B cell (primary cell): ENCODE measurements around the gene ABHD17C.

Source experiments
- EZH2 ChIP-seq: IDR thresholded peaks from 2 replicates; pipeline ENCODE4 v1.6.1; 2012; ENCODE audit warnings: borderline replicate concordance, low read depth, mild to moderate bottlenecking, moderate library complexity, low read length; ENCODE audit not compliant: insufficient read depth, poor library complexity, severe bottlenecking
- TF ChIP-seq, protein P1 (sequence below): fragments of 200-600 bp; IDR thresholded peaks from one replicate; pipeline ENCODE4 v1.8.0; 2022; ENCODE audit warnings: antibody characterized with exemption, mild to moderate bottlenecking

DNA sequence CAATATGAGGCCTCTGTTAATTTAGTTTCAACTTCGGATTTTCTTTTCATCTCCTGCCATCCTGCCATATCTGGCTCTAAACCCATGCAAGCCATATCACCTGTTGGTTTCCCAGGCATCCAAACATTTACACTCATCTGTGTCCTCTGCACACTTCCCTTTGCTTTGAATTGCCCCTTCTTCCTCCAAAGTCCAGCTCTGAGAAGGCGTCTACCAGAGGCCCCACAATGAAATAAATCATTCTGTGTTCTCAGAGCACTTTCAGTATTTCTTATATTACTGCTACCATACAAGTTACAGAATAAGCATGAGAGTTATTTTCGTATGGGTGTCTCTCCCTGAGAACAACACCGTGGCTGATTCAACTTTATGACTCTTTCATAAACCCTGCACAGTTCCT, 12.9 kb upstream of the ABHD17C start:
- TF ChIP-seq, protein P1, sequence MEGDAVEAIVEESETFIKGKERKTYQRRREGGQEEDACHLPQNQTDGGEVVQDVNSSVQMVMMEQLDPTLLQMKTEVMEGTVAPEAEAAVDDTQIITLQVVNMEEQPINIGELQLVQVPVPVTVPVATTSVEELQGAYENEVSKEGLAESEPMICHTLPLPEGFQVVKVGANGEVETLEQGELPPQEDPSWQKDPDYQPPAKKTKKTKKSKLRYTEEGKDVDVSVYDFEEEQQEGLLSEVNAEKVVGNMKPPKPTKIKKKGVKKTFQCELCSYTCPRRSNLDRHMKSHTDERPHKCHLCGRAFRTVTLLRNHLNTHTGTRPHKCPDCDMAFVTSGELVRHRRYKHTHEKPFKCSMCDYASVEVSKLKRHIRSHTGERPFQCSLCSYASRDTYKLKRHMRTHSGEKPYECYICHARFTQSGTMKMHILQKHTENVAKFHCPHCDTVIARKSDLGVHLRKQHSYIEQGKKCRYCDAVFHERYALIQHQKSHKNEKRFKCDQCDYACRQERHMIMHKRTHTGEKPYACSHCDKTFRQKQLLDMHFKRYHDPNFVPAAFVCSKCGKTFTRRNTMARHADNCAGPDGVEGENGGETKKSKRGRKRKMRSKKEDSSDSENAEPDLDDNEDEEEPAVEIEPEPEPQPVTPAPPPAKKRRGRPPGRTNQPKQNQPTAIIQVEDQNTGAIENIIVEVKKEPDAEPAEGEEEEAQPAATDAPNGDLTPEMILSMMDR: no peak
- no peak for TF ChIP-seq EZH2
